HG02885 (cell line): ENCODE results near the gene NR1D2.

ENCODE experiments used
- ATAC-seq: cut with Tn5 transposase; IDR thresholded peaks from one replicate; pipeline ENCODE4 v1.9.1; 2021; ENCODE audit warnings: mild to moderate bottlenecking; ENCODE audit not compliant: unreplicated experiment, poor library complexity

The NR1D2 gene

GRCh38 chr3:23960649-23961048 is 15.6 kb downstream of the NR1D2 start:
- no peak for ATAC-seq

DNA sequence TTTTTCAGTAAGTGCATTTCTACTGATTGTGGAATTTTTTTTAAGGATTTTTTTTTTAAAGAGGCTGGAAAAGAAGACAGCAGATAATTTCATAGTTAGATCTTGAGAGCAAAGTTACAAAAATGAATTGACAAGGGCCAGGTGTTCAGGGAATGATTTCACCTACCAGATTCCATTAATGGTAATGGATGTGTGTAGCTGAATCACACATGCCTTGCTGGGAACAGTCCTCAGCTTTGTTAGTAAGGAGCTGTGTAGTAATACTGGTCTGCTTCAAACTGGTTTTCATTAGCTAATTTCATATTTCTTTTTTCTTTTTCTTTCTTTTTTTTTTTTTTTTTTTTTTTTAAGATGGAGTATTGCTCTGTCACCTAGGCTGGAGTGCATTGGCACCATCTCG is 16.0 kb downstream of the NR1D2 start:
- ATAC-seq: no peak

DNA sequence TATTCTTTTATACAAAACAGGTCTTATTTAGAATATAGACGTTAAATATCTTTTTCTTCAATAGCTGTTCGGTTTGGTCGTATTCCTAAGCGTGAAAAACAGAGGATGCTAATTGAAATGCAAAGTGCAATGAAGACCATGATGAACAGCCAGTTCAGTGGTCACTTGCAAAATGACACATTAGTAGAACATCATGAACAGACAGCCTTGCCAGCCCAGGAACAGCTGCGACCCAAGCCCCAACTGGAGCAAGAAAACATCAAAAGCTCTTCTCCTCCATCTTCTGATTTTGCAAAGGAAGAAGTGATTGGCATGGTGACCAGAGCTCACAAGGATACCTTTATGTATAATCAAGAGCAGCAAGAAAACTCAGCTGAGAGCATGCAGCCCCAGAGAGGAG is 16.8 kb downstream of the NR1D2 start:
- ATAC-seq: no peak

DNA sequence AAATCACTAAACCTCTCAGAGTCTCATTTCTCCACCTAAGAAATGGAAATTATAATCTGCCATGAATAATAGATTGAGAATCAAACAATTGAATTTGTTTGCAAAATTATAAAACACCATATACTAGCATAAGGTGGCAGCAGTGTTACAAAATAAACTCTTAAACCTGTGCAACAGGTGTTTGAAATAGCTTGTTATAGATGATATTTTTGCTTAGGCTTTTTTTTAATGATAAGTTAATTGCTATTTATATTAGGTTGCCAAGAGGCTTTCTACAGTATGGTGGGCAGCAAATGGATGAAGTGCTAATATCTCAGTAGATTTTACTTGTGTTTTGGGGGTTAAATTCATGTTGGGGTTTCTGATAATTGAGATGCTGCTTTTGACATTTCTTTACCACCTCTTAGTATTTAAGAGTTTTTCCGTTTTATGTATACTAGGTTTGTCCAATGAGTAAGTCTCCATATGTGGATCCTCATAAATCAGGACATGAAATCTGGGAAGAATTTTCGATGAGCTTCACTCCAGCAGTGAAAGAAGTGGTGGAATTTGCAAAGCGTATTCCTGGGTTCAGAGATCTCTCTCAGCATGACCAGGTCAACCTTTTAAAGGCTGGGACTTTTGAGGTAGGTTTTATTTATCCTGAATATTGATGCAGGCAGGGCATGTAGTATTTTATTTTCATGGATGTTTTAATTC is 19.6 kb downstream of the NR1D2 start:
- ATAC-seq: no peak

DNA sequence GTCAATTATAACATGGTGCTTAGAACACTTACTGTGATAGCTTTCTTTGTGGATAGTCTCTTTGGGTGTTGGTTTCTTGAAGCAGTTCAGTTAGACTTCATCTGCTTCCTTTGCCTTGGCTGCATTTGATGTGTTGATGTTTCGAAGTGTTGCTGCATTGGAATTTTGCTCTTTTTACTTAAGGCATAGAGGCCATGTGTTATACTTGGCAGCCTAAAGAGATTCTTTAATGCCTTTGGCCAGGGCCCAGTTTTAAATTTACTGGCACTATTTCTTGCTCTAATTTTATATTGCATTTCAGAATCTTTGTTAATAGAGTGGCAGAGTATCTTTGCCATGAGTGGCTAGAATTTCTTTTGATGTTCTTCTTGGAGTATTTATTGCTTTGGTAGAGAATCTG is 21.2 kb downstream of the NR1D2 start:
- ATAC-seq: no peak

GRCh38 chr3:23968463-23969184 is 23.5 kb downstream of the NR1D2 start:
- ATAC-seq: no peak

GRCh38 chr3:23969393-23969792 is 24.3 kb downstream of the NR1D2 start:
- no peak for ATAC-seq

- ATAC-seq: no peak
Observed at GRCh38 chr3:23971684-23972083, 26.6 kb downstream of the NR1D2 start.

DNA sequence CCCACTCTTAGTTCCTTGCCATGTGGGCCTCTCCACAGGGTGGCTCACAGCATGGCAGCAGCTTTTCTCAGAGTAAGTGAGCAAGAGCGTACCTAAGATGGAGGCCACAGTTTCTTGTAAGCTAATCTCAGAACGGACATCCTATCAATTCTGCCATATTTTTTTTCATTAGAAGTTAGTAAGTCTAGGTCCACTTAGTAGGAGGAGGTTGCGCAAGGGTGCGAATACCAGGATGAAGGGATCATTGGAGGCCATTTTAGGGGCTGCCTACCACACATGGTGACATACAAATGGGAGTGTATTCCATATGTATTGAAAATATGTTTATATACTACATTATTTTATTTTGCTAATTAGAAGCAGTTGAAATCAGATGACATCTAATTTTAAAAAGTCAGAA is 31.5 kb downstream of the NR1D2 start:
- ATAC-seq: no peak

DNA sequence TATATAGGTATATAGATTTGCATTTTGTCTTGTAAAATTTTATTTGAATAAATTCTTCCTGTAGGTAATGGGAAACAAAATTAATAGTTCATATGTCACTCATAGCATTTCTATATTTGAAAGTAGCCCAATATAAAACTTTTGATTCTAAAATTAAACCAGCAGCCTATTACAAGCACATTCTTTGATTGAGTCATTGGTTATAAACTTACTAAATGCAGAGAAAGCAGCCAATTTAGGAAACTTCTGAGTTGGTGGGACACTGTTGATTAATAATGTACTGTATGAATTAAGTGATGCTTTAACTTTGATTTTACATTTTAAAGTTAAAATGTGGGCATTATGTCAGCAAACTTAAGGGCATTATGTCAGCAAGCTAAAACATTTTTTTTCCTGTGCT is 34.5 kb downstream of the NR1D2 start:
- ATAC-seq: no peak

DNA sequence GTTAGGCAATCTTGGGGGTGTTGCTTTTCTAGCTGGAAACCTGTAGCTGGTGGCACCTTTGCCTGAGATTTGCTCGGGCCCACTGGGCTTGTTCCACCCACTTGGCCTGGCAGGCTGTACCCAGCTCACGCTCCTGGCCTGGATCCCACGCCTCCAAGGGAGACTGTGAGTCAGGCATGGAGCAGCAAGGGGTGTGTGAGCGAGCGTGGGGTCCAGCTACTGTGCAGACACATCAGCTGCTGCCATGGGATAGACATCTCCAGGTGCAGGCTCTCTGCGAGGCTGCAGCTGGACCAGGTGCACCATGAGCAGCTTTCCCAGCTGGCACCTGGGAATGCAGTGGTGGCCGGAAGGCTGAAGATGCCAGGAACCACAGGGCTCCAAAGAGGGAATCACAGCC is 36.0 kb downstream of the NR1D2 start:
- no peak for ATAC-seq

GRCh38 chr3:23981955-23982354 is 36.9 kb downstream of the NR1D2 start:
- ATAC-seq: no peak

DNA sequence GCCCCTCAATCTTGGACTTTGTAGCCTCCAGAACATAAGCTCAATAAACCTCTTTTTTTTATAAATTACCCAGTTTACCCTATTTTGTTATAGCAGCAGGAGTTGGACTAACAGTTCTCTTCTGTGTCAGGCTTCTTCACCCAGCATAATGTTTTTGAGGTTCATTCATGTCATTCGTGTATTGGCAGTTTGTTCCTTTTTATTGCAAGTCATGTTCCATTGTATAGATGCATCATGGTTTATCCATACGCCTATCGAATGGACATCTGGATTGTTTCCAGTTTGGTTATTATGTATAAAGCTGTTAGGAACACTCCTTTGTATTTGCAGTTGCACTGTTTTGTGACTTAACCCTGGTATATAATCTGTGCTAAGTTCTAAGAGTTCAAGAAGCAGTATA is 39.8 kb downstream of the NR1D2 start:
- ATAC-seq: no peak

GRCh38 chr3:23985747-23986544 is 40.9 kb downstream of the NR1D2 start:
- ATAC-seq: no peak

DNA sequence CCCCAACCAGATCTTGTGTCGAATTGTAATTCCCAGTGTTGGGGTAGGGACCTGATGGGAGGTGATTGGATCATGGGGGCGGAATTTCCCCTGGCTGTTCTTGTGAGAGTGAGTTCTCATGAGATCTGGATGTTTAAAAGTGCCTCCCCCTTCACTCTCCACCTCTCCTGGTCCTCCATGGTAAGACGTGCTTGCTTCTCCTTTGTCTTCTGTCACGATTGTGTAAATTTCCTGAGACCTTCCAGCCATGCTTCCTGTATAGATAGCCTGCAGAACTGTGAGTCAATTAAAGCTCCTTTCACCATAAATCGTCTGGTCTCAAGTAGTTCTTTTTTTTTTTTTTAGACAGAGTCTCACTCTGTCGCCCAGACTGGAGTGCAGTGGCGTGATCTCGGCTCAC is 42.3 kb downstream of the NR1D2 start:
- ATAC-seq: no peak

GRCh38 chr3:23991306-23991682 is 46.2 kb downstream of the NR1D2 start:
- no peak for ATAC-seq

DNA sequence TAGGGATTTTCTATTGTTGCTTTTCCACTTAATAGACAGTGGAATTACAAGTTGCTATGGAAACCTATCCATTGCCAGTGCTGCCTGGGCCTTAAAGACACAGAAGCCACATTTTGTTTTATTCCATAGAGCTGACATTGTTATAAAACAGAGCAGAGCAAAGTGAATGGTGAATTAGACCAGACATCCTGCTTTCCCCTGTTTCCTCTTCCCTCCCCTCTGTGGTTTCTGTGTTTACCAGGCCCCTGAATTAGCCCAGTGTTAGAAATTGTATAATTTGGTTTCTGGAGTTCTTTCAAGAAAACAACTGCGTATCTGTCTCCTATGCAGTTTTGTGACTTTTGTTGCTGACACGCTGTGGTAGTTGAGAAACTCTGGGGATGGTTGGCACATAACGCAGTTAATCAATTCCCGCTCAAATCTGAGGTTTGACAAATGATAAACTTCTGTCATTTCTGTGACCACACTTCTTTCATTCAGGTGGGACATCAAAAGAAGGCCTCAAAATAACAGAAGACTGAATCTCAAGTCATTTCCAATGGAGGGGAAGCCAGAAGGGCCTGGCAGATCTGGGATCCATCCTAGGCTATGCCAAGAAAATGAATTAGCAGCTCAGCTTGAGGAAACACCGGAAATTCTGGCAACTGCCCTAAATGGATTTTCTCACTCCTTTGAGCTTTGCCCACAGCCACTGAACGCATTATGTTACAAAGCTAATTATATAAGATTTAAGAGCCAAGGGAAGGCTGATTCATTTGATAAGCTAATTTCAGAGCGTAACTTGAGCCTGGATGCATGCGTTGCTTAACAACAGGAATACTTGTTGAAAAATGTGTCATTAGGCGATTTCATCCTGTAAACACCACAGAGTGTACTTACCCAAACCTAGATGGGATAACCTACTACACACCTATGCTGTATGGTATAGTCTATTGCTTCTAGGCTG is 46.9 kb downstream of the NR1D2 start:
- ATAC-seq: no peak

DNA sequence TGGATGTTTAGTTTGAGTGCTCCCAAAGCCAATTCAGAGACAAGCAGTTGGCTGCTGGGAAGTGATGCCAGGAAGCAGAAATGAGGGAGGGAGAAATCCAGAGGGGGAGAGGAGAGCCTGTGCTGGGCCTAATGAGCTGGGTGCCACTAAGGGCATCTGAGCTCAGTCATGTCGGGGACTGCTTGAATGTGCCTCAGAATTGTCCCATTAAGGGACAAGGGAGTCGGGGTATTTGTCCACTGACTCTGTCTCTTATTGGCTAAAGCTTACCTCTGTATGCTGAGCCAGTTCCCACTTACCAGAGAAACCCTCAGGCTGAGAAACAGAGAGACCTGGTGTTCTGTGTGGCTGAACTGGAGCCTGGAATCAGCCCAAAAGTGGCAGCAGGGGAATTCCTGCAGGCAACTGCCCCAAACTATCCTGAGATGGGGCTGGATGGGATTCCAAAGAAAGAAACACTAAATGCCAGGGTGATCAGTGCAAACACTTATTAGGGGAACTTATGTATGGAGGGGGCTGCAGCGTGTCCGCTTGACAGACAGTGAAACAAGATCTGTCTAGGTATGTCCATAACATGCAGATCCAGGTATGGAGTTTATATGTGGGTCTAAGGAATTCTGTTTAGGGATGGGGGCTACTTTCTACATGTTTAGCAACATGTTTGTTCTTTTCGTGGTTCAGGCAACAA is 48.6 kb downstream of the NR1D2 start:
- no peak for ATAC-seq

DNA sequence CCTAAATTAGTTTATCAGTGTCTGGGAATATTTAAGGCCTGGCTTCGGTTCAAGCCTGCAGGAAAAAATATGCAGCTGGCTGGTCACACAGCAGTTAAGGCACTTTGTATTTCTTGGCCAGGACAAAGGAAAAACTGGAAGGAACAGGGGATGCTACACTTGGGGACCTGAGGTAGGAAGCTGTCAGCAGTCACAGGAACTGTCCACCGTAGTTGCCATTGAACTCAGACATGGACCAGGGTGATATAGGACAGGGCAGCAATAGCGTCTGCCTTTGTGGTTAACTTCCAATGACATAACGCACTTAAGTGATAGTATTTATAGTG is 49.1 kb downstream of the NR1D2 start:
- ATAC-seq: no peak

DNA sequence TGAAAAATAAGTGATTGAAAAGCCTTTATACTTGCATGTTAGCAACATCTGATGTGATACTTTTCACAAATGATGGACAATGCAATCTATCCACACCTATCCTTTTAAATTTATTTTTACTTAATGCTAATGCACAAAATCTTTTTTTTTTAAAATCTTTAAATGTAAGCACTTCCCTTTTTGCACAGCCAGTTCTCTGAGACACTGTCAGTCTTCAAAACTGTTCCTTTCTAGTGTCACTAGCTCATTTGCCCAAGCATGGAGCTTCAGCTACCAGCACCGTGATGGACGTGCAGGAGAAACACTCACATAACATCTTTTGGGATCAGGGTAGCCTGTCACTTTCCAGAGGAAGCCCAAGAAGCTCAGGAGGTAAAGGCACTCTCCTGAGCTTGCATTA is 50.1 kb downstream of the NR1D2 start:
- no peak for ATAC-seq
